Suprapubic skin (tissue), 4 donors: ENCODE results near the gene PDE4B. TPM values are rescaled to one million over a fixed set of nuclear protein-coding genes. Genes with fewer than 3 reads are reported as not detected.

Experiments used
- DNase-seq, 2 donors: peaks; one replicate each; pipeline ENCODE4 v3.0.0-alpha.2; 2019; ENCODE audit warnings: low spot score in 2 of 2
- H3K27ac ChIP-seq: fragments of 200-600 bp; sonication (generic); one replicate; pipeline ENCODE4 v1.5.1; 2019
- H3K27me3 ChIP-seq: fragments of 200-600 bp; sonication (generic); one replicate; pipeline ENCODE4 v1.5.1; 2019
- H3K36me3 ChIP-seq: fragments of 200-600 bp; sonication (generic); one replicate; pipeline ENCODE4 v1.5.1; 2019
- H3K4me1 ChIP-seq: fragments of 200-600 bp; sonication (generic); one replicate; pipeline ENCODE4 v1.5.1; 2019
- H3K4me3 ChIP-seq: fragments of 200-600 bp; sonication (generic); one replicate; pipeline ENCODE4 v1.5.1; 2019; ENCODE audit warnings: mild to moderate bottlenecking
- H3K9me3 ChIP-seq: fragments of 200-600 bp; sonication (generic); one replicate; pipeline ENCODE4 v1.5.1; 2019
- CTCF ChIP-seq, 2 donors: fragments of 200-600 bp in 1 of 2; fragments of 450-650 bp in 1 of 2; sonication (generic) in 1 of 2; IDR thresholded peaks; one replicate each; pipeline ENCODE4 v1.5.1; 2016 to 2019; ENCODE audit warnings: antibody characterized with exemption in 2 of 2, mild to moderate bottlenecking in 1 of 2, moderate library complexity in 1 of 2
- EP300 ChIP-seq: sonication (generic); formaldehyde crosslinking; IDR thresholded peaks from one replicate; pipeline ENCODE4 v1.6.1; 2017; ENCODE audit warnings: antibody characterized with exemption
- POLR2A ChIP-seq, 2 donors: fragments of 450-650 bp; IDR thresholded peaks; one replicate each; pipeline ENCODE4 v1.6.1; 2017; ENCODE audit warnings: antibody characterized with exemption in 2 of 2, mild to moderate bottlenecking in 2 of 2, moderate library complexity in 2 of 2
- POLR2AphosphoS5 ChIP-seq, 3 donors: sonication (generic); formaldehyde crosslinking; IDR thresholded peaks; one replicate each; pipeline ENCODE4 v1.6.1; 2017; ENCODE audit warnings: antibody characterized with exemption in 3 of 3
- WGBS: methylation state at CpG from one replicate; pipeline ENCODE4 v1.1.5; 2018; 5-methylcytosine and 5-hydroxymethylcytosine counted together
- total RNA-seq, 4 donors: library from RNA; depleted of rRNA; stranded (reverse); fragments of >200 nt; gene quantifications; one replicate each; pipeline ENCODE4 v1.1.0, GENCODE V29; 2016

PDE4B gene
- total RNA-seq, 4 donors from 2014 or later = 14.2 to 27.6 (median 16.7) TPM

GRCh38 chr1:66373157-66373591, 580.5 kb downstream of the PDE4B start:
- no peak overlapping the region for H3K4me3 ChIP-seq
- H3K27ac ChIP-seq = no peak overlapping the region
- H3K36me3 ChIP-seq = peaks cover 14% of the 10 kb centered on the region
- no peaks in the 10 kb centered on the region for H3K27me3 ChIP-seq
- TF ChIP-seq EP300 = no peak
- TF ChIP-seq POLR2AphosphoS5 (IDR thresholded peaks at IDR 0.05) = no peak
- no peak for TF ChIP-seq CTCF (IDR thresholded peaks at IDR 0.05)
- no peak for TF ChIP-seq POLR2A (IDR thresholded peaks at IDR 0.05)
- H3K4me1 ChIP-seq = peaks cover 27% of the 10 kb centered on the region
- WGBS = 80% methylated on average over 4 of the region's 4 CpGs
- no peak for DNase-seq
- no peaks in the 10 kb centered on the region for H3K9me3 ChIP-seq

- Histone ChIP-seq H3K36me3 (peaks cover 7% of the 10 kb centered on the region), H3K4me1 (peaks cover 27% of the 10 kb centered on the region), H3K4me3 (no peak overlapping the region), H3K27me3 (no peaks in the 10 kb centered on the region), H3K9me3 (no peaks in the 10 kb centered on the region), H3K27ac (peak overlapping the region; percentile 35)
- 92% methylated on average over 2 of the region's 2 CpGs for WGBS
- TF ChIP-seq POLR2AphosphoS5 (IDR thresholded peaks at IDR 0.05) = no peak
- no peak for TF ChIP-seq CTCF (IDR thresholded peaks at IDR 0.05)
- no peak for TF ChIP-seq POLR2A (IDR thresholded peaks at IDR 0.05)
- no peak for TF ChIP-seq EP300
- DNase-seq = no peak
Measured at GRCh38 chr1:66374148-66374547, 581.5 kb downstream of the PDE4B start.

- TF ChIP-seq POLR2A (IDR thresholded peaks at IDR 0.05) (no peak), EP300 (no peak), POLR2AphosphoS5 (IDR thresholded peaks at IDR 0.05) (no peak)
- Histone ChIP-seq H3K36me3 (peaks cover 4% of the 10 kb centered on the region), H3K4me1 (peaks cover 27% of the 10 kb centered on the region), H3K27ac (peak overlapping the region; percentile 35), H3K27me3 (no peaks in the 10 kb centered on the region), H3K4me3 (no peak overlapping the region), H3K9me3 (no peaks in the 10 kb centered on the region)
- DNase-seq = no peak
- 33% methylated on average over 2 of the region's 2 CpGs for WGBS
Measured at GRCh38 chr1:66374561-66375111, 581.9 kb downstream of the PDE4B start.

GRCh38 chr1:66375125-66375524, 582.4 kb downstream of the PDE4B start:
- Histone ChIP-seq H3K4me1 (peaks cover 27% of the 10 kb centered on the region), H3K27me3 (no peaks in the 10 kb centered on the region), H3K36me3 (peaks cover 4% of the 10 kb centered on the region), H3K4me3 (no peak overlapping the region), H3K9me3 (no peaks in the 10 kb centered on the region), H3K27ac (peak overlapping the region; percentile 15)
- DNase-seq = no peak
- TF ChIP-seq EP300 (no peak), CTCF (IDR thresholded peaks at IDR 0.05) (no peak), POLR2A (IDR thresholded peaks at IDR 0.05) (no peak), POLR2AphosphoS5 (IDR thresholded peaks at IDR 0.05) (no peak)
- WGBS = 62% methylated on average over 2 of the region's 2 CpGs

- Histone ChIP-seq H3K4me1 (no peaks in the 10 kb centered on the region), H3K27me3 (no peaks in the 10 kb centered on the region), H3K4me3 (no peak overlapping the region), H3K27ac (no peak overlapping the region), H3K9me3 (no peaks in the 10 kb centered on the region), H3K36me3 (no peaks in the 10 kb centered on the region)
- WGBS = 59% methylated on average over 3 of the region's 3 CpGs
- DNase-seq = no peak
- no peak for TF ChIP-seq EP300
Measured at GRCh38 chr1:66380452-66381212, 587.9 kb downstream of the PDE4B start.

- no peaks in the 10 kb centered on the region for H3K36me3 ChIP-seq
- H3K4me3 ChIP-seq = no peak overlapping the region
- WGBS = 88% methylated on average over 6 of the region's 9 CpGs
- DNase-seq = no peak
- no peak overlapping the region for H3K27ac ChIP-seq
- H3K4me1 ChIP-seq = no peaks in the 10 kb centered on the region
- TF ChIP-seq EP300 = no peak
- TF ChIP-seq POLR2AphosphoS5 (IDR thresholded peaks at IDR 0.05) = no peak
- TF ChIP-seq CTCF (IDR thresholded peaks at IDR 0.05) = no peak
- no peaks in the 10 kb centered on the region for H3K27me3 ChIP-seq
- H3K9me3 ChIP-seq = peaks cover 4% of the 10 kb centered on the region
Measured at GRCh38 chr1:66381621-66382275, 589.1 kb downstream of the PDE4B start.
